Pons (tissue), 1 donor: ENCODE data around the gene RNU2-1.
"Not testable (repeated sequence)": the region's sequence is repeated elsewhere in the genome, so short reads cannot be mapped to it uniquely, and the experiment has no call there.

ENCODE experiments used
- DNase-seq: peaks from one replicate; pipeline ENCODE4 v3.0.0-alpha.2; 2016; ENCODE audit warnings: low spot score

RNU2-1 gene

DNA sequence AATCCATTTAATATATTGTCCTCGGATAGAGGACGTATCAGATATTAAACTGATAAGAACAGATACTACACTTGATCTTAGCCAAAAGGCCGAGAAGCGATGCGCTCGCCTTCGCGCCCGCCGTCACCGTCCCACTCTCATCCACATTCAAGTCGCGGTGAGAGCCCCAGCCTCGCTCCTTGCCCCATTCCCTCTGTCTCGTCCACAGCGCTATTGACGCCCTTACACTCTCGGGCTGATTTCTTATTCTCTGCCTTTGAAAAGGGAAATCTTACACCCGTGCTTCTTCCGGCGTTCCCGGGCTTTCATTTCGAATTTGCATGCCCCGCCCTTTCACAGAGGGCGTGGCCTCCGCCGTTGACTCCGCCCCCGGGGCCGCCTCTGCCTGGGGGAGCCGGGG is at the start of gene RNU2-1:
TSS of gene RNU2-1 (minus strand) at position 101 of the 400 bp plus-strand sequence.
- not testable (repeated sequence) for DNase-seq

DNA sequence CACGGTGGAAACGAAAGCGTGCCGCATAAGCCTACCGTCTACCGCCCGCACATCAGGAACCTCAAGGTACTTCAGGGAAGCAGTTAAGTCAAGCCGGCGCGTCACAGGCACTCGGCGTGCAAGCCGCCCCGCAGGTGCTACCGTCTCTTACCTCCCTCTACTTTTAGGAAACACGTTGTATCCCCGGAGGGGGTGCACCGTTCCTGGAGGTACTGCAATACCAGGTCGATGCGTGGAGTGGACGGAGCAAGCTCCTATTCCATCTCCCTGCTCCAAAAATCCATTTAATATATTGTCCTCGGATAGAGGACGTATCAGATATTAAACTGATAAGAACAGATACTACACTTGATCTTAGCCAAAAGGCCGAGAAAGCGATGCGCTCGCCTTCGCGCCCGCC is 39.1 kb upstream of the RNU2-1 start:
- not testable (repeated sequence) for DNase-seq

DNA sequence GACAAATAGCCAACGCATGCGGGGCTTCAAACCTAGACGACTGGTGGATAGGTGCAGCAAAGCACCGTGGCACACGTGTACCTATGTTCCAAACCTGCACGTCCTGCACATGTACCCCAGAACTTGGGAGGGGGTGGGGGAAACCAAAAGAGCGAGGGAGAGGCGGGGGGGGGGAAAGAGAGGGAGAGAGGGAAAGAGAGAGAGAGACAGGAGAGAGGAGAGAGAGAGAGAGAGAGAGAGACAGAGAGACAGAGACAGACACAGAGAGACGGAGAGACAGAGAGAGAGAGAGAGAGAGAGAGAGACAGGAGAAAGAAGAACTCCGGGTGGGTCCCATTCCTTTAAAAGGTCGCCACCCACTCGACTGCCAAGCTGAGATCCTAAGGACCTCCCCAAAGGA is 38.7 kb upstream of the RNU2-1 start:
- not testable (repeated sequence) for DNase-seq

DNA sequence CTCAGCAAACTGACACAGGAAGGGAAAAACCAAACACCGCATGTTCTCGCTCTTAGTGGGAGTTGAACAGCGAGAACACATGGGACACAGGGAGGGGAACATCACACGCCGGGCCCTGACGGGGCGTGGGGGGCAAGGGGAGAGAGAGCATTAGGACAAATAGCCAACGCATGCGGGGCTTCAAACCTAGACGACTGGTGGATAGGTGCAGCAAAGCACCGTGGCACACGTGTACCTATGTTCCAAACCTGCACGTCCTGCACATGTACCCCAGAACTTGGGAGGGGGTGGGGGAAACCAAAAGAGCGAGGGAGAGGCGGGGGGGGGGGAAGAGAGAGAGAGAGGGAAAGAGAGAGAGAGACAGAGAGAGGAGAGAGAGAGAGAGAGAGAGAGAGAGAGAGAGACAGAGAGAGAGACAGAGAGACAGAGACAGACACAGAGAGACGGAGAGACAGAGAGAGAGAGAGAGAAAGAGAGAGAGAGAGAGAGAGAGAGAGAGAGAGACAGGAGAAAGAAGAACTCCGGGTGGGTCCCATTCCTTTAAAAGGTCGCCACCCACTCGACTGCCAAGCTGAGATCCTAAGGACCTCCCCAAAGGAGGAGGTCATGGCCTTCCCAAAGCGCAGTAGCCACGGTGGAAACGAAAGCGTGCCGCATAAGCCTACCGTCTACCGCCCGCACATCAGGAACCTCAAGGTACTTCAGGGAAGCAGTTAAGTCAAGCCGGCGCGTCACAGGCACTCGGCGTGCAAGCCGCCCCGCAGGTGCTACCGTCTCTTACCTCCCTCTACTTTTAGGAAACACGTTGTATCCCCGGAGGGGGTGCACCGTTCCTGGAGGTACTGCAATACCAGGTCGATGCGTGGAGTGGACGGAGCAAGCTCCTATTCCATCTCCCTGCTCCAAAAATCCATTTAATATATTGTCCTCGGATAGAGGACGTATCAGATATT is 37.1 kb upstream of the RNU2-1 start:
- DNase-seq, result not testable (repeated sequence)

DNA sequence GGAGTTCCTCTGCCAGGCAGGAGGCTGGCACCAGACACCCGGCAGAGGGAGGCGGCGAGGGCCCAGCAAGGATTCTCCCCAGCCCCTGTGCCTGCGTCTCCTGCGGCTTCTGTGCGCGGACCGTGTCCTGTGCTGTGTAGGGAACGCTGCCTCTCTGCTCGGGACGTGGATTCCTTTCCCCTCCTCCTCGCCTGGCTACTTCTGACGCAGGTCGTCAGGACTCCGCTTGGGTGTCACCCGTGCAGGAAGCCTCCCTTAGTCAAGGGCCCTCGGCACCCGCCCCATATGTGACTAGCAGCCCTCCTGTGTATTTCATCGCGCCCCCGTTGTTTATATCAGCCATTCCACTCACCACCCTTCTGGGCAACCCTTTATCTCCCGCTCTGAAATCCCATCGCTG is 12.7 kb upstream of the RNU2-1 start:
- not testable (repeated sequence) for DNase-seq

DNA sequence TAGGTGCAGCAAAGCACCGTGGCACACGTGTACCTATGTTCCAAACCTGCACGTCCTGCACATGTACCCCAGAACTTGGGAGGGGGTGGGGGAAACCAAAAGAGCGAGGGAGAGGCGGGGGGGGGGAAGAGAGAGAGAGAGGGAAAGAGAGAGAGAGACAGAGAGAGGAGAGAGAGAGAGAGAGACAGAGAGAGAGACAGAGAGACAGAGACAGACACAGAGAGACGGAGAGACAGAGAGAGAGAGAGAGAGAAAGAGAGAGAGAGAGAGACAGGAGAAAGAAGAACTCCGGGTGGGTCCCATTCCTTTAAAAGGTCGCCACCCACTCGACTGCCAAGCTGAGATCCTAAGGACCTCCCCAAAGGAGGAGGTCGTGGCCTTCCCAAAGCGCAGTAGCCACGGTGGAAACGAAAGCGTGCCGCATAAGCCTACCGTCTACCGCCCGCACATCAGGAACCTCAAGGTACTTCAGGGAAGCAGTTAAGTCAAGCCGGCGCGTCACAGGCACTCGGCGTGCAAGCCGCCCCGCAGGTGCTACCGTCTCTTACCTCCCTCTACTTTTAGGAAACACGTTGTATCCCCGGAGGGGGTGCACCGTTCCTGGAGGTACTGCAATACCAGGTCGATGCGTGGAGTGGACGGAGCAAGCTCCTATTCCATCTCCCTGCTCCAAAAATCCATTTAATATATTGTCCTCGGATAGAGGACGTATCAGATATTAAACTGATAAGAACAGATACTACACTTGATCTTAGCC is 7.0 kb upstream of the RNU2-1 start:
- DNase-seq, result not testable (repeated sequence)

DNA sequence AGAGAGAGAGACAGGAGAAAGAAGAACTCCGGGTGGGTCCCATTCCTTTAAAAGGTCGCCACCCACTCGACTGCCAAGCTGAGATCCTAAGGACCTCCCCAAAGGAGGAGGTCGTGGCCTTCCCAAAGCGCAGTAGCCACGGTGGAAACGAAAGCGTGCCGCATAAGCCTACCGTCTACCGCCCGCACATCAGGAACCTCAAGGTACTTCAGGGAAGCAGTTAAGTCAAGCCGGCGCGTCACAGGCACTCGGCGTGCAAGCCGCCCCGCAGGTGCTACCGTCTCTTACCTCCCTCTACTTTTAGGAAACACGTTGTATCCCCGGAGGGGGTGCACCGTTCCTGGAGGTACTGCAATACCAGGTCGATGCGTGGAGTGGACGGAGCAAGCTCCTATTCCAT is 5.8 kb upstream of the RNU2-1 start:
- not testable (repeated sequence) for DNase-seq

DNA sequence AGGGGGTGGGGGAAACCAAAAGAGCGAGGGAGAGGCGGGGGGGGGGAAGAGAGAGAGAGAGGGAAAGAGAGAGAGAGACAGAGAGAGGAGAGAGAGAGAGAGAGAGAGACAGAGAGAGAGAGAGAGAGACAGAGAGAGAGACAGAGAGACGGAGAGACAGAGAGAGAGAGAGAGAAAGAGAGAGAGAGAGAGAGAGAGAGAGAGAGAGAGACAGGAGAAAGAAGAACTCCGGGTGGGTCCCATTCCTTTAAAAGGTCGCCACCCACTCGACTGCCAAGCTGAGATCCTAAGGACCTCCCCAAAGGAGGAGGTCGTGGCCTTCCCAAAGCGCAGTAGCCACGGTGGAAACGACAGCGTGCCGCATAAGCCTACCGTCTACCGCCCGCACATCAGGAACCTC is 514 bp downstream of the RNU2-1 start:
- not testable (repeated sequence) for DNase-seq

DNA sequence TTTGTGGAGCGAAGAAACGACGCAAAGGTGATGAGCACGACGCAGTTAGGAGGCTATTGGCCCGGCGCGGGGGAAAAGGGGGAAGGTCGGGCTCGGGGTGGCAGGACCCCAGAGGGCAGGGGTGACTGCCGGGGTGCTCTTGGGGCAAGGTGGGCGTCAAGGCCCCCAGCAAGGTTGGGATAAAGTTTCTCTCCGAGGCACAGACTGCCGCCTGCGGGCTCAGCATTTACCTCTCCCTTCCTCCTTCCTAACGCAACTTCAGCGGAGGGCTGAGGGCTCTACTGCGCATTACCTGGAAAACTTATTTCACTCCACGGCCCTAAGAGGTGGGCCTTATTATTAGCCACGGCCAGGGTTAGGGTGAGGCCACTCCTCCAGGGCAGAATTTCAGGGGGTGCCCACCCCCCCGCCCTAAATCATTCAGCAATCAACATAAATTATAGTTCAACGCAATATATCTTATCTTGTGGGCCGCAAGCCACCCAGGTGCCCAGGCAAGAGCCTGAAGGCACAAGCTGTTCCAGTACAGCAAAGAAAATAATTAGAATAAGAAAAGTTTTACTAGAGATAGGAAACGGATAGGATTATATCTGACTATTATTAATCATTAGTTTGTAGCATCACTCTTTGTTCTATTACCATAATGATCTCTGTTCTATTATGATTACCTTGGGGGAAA is 1.6 kb downstream of the RNU2-1 start:
- peak; percentile 26 for DNase-seq

DNA sequence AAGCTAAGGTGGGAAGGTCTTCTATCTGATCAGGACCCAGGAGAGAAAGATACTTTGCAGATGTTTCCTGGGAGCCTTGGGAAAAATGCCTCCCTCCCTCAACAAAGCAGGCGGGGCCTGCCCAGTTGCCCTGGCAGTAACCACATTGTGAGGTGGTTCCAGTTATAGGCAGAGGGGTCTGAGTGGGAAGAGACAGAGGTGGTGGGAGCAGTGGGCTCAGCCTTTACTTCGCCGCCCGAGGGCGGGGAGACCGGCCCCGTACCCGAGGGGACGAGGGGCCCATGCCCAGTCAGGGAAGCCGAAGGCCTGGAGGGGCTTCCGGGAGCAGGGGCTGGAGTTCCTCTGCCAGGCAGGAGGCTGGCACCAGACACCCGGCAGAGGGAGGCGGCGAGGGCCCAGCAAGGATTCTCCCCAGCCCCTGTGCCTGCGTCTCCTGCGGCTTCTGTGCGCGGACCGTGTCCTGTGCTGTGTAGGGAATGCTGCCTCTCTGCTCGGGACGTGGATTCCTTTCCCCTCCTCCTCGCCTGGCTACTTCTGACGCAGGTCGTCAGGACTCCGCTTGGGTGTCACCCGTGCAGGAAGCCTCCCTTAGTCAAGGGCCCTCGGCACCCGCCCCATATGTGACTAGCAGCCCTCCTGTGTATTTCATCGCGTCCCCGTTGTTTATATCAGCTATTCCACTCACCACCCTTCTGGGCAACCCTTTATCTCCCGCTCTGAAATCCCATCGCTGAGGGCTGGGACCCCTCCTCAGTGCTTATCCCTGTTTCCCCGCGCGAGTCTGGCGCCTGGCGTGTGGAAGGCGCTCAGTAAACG is 2.4 kb downstream of the RNU2-1 start:
- not testable (repeated sequence) for DNase-seq

DNA sequence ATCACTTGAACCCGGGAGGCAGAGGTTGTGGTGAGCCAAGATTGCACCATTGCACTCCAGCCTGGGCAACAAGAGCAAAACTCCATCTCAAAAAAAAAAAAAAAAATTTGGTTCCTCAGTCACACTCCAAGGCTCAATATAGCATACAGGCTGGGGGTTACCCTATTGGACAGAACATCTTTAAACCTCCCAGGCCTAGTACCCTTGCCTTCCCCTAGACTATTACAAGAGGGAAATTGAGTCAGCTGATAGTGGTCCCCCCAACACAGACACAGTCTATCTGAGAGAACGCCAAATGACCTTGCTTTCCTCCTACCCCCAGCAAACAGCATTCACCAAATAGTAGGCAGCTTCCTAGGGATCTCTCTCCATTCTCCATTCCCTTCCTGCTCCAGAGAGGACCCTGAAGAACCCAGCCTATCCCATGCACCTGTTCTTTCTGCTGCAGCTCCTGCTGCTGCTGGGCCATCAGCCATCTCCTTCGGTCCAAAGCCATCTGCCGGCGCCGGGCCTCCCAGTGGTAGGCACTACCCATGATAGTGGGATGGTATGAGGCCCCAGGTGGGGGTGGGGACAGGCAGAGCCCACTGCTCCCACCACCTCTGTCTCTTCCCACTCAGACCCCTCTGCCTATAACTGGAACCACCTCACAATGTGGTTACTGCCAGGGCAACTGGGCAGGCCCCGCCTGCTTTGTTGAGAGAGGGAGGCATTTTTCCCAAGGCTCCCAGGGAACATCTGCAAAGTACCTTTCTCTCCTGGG is 5.6 kb downstream of the RNU2-1 start, which contains the start of gene CCDC200:
TSS of gene CCDC200 (minus strand) at position 604 of the 763 bp plus-strand sequence. CDS start at position 535, 69 bp downstream.
- not testable (repeated sequence) for DNase-seq

DNA sequence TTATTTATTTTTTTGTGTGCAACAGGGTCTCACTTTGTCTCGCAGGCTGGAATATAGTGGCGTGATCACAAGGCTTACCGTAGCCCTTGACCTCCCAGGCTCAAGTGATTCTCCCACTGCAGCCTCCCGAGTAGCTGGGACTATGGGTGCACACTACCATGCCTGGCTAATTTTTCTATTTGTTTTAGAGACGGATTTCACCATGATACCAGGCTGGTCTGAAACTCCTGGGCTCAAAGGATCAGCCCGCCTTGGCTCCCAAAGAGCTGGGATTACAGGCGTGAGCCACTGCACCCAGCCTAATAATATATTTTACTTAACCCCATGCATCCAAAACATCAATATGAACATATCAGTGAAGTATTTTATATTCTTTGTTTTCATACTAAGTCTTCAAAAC is 7.4 kb downstream of the RNU2-1 start:
- DNase-seq, result no peak

DNA sequence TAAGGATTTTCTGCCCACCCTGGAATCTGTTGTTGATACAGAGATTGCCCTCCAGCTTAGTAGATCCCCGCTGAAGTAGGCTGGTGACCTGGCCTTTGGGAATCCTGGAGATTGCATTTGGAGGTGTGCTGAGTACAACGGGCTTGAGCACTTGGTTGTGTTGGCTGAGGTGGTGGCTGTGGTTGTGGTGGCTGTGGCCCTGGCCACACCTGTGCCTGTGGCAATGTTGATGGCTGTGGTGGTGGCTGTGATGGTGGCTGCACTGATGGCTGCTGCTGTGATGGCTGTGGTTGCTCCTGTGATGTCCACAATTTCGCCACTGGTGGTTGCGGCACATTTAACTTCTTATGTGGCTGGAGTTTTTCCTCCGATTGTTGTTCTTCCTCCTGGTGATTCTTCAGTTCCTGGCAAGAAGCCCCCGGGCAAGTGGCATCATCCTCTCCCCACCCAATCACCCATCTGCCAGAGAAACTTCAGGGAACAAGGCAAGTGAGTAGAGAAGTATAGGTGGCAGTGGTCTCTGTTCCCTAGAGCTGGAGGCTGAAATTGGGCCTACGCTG is 9.6 kb downstream of the RNU2-1 start:
- no peak for DNase-seq

DNA sequence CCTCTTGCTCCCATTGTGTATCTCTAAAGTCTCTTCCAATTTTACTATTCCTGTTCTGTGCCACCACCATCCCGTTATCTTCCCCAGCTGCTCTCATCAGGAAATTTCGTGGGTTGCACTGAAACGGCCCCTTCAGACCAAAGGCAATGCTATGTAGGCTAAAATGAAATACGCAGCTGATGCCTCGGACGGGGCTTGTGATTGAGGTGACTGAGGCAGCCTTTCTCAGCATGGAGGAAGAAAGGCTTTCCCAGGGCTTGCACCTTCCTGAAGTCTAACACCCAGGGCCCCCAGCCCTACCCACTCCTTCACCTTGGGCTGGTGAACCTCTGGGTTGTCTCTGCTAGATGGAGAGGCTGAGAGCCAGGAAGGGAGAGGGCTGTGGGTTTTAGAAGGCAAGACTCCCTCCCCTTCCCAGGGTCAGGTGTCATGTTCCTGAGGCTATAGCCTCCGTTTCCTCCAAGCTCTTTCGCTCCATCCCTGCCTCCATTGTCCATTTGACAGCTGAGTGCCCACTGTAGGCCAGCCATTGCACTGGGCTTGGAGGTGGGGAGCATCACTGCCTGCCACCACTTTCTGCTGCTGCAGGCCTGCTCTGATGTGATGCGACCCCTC is 13.2 kb downstream of the RNU2-1 start:
- no peak for DNase-seq

DNA sequence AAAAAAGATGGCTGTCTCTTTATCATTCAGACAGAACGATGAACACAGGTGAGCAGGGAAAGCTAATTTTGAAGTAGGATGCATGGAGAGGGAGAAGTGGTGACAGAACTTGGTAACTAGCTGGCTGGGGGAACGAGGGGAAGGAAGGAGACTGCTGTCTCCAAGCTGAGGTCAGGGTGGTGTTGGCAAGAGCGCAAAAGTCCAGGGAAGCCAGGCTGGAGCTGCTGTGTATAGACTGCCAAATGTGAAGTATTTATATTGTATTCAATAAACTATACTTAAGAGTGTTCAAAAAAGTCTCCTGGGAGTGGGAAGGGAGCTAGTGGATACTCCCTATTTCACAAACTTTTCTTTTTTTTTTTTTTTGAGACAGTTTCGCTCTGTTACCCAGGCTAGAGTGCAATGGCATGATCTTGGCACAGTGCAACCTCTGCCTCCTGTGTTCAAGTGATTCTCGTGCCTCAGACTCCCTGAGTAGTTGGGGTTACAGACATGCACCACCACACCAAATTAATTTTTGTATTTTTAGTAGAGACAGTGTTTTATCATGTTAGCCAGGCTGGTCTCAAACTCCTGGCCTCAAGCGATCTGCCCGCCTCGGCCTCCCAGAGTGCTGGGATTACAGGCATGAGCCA is 13.9 kb downstream of the RNU2-1 start:
- DNase-seq, result no peak

DNA sequence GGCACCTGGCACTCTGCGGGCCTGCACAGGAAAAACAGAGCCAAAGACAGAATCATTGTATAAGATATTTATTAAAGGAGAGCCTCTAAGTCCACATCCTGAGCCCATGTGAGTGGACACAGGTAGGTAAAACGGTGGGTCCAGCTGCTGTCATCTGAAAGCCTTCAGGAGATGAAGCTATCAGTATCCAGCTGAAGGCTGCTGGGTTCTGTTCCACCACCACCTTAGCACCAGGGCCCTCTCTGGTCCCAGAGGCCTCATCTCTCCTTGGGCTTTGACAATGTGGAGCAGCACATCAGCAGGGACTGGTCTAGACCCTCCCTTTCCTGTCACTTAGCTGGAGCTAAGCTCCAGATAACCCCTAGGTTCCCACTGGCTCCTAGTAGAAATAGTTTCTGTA is 14.8 kb downstream of the RNU2-1 start:
- DNase-seq, result no peak

DNA sequence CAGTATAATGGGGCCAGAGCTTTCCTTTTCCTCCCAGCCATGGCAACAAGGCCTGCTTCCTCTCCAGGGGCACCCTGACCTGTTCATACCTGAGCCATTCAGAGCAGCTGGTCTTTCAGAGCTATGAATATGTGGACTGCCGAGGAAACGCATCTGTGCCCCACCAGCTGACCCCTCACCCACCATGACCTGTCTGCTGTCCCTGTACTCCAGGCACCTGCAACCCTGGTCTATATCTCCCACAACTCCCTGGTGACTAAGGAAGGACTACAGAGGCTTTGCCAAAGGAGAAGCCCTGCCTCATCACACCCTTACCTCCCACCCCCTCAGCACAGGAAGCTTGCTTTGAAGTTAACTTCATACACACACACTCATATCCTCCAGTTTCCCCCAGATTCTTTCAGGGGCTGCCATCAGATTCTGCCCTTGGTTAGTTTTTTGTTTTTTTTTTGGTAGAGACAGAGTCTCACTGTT is 16.1 kb downstream of the RNU2-1 start:
- DNase-seq, result no peak

DNA sequence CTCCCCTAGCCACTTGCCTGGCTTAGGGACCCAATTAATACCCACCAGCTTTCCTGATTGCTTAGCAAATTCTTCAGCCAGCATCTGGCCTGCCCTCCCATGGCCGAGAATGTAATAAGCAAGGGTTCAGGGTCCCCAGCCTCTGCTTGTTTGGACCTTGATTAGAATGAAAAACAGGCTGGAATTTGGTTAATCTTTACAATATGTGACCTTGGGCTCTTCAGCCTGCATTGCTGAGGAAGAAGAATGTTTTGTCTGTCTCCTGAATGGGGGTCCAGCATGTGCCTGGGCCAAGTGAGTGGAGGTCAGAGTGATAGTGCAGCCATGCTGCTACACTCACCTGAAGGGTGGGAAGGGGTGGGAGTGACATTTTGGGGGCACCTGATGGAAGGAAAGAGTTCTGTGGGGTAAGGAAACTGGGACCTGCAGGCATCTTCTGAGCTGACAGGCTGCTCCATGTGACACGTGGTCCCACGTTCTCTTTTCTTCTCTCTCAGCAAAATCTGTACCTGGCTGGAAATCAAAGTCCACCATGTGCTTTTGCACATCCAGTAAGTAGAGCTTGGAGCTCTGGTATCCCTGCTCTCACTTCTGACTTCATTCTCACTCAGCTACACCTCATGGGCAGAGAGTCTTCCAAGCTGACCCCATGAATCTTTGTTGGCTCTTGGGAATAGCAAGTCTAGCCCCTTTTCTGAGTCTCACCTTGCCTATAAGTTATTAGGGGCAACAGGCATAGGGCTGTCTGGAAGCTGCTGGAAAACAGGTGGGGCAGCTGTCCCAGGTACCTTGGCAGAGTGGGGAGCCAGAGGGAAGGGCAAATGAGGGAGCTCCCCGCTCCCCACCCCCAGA is 16.8 kb downstream of the RNU2-1 start:
- DNase-seq, result no peak
